HepG2 (cell line): Measurements from ENCODE around the gene WSB1. TPM values are rescaled to one million over a fixed set of nuclear protein-coding genes. Genes with fewer than 3 reads are reported as not detected.

Experiments used
- BHLHE40 ChIP-seq: IDR thresholded peaks from 2 replicates; pipeline ENCODE4 v1.6.1; 2011; ENCODE audit warnings: low read length, improper control_type of control experiment
- KMT2A ChIP-seq: sonication (generic); formaldehyde crosslinking; IDR thresholded peaks from 2 replicates; pipeline ENCODE4 v1.4.0; 2020; ENCODE audit warnings: missing genetic modification reagents
- LCORL ChIP-seq, 2 experiments: fragments of 450-650 bp in 1 of 2; sonication (generic) in 1 of 2; formaldehyde crosslinking in 1 of 2; IDR thresholded peaks; 2 replicates each; pipeline versions ENCODE4 v1.5.0 to v1.6.1; 2017 to 2020; ENCODE audit warnings: antibody characterized with exemption in 1 of 2, missing genetic modification reagents in 1 of 2
- MIXL1 ChIP-seq: IDR thresholded peaks from 2 replicates; pipeline ENCODE4 v1.6.1; 2016
- MLLT10 ChIP-seq: sonication (generic); formaldehyde crosslinking; IDR thresholded peaks from 2 replicates; pipeline ENCODE4 v1.4.0; 2020; ENCODE audit warnings: missing genetic modification reagents
- MTA3 ChIP-seq: sonication (generic); formaldehyde crosslinking; IDR thresholded peaks from 2 replicates; pipeline ENCODE4 v1.4.0; 2020; ENCODE audit warnings: missing genetic modification reagents
- PHF20 ChIP-seq: sonication (generic); formaldehyde crosslinking; IDR thresholded peaks from 2 replicates; pipeline ENCODE4 v1.5.0; 2020; ENCODE audit warnings: mild to moderate bottlenecking, missing genetic modification reagents
- PHF8 ChIP-seq: sonication (generic); formaldehyde crosslinking; IDR thresholded peaks from 2 replicates; pipeline ENCODE4 v1.5.0; 2020; ENCODE audit warnings: missing genetic modification reagents
- PLRG1 ChIP-seq: fragments of 450-650 bp; conservative IDR thresholded peaks from 2 replicates; pipeline ENCODE4 v1.6.1; 2016
- RELA ChIP-seq: sonication (generic); formaldehyde crosslinking; IDR thresholded peaks from 2 replicates; pipeline ENCODE4 v1.4.0; 2020; ENCODE audit warnings: missing genetic modification reagents
- SMC3 ChIP-seq: IDR thresholded peaks from 2 replicates; pipeline ENCODE4 v1.6.1; 2011; ENCODE audit warnings: low read length, improper control_type of control experiment
- TBX2 ChIP-seq: sonication (generic); formaldehyde crosslinking; IDR thresholded peaks from 2 replicates; pipeline ENCODE4 v1.5.0; 2020; ENCODE audit warnings: missing genetic modification reagents, mild to moderate bottlenecking, borderline replicate concordance
- ZMYM2 ChIP-seq: sonication (generic); formaldehyde crosslinking; IDR thresholded peaks from 2 replicates; pipeline ENCODE4 v1.8.0; 2022; ENCODE audit warnings: mild to moderate bottlenecking, missing genetic modification reagents
- ZNF12 ChIP-seq: sonication (generic); formaldehyde crosslinking; IDR thresholded peaks from 2 replicates; pipeline ENCODE4 v1.5.0; 2020; ENCODE audit warnings: missing genetic modification reagents
- ZNF3 ChIP-seq: IDR thresholded peaks from 2 replicates; pipeline ENCODE4 v1.7.0; 2017; ENCODE audit warnings: inconsistent platforms
- ZNF354B ChIP-seq: sonication (generic); formaldehyde crosslinking; IDR thresholded peaks from 2 replicates; pipeline ENCODE4 v1.8.0; 2022; ENCODE audit warnings: mild to moderate bottlenecking, missing genetic modification reagents
- ZNF772 ChIP-seq: sonication (generic); formaldehyde crosslinking; IDR thresholded peaks from 2 replicates; pipeline ENCODE4 v1.5.0; 2020; ENCODE audit warnings: mild to moderate bottlenecking, missing genetic modification reagents
- polyA plus RNA-seq, 8 experiments: library from polyadenylated mRNA; depleted of rRNA in 3 of 8; stranded (reverse) in 7 of 8; unstranded in 1 of 8; fragments of >200 nt; fragmentation: Illumina TruSeq in 4 of 8; extraction: Trizol in 4 of 8; gene quantifications; 2 replicates each; pipeline versions ENCODE4 v1.2.1 to v1.2.3, GENCODE V29; 2011 to 2016; ENCODE audit warnings: low read depth in 4 of 8, missing spikeins in 1 of 8, mixed read lengths in 1 of 8; ENCODE audit not compliant: insufficient read depth in 1 of 8
- total RNA-seq, 5 experiments: library from RNA; depleted of rRNA; stranded (reverse); fragments of >200 nt; fragmentation: Illumina TruSeq; extraction: Trizol; gene quantifications; 2 replicates each; pipeline ENCODE4 v1.2.3, GENCODE V29; 2016; ENCODE audit warnings: low read depth in 1 of 5
- TF ChIP-seq, protein P1 (sequence below): sonication (generic); formaldehyde crosslinking; IDR thresholded peaks from 2 replicates; pipeline ENCODE4 v1.5.1; 2020; ENCODE audit warnings: missing genetic modification reagents, mild to moderate bottlenecking, borderline replicate concordance
- TF ChIP-seq, protein P2 (sequence below): sonication (generic); formaldehyde crosslinking; IDR thresholded peaks from 2 replicates; pipeline ENCODE4 v1.5.0; 2020; ENCODE audit warnings: missing genetic modification reagents
- TF ChIP-seq, protein P3 (sequence below): sonication (generic); formaldehyde crosslinking; IDR thresholded peaks from 2 replicates; pipeline ENCODE4 v1.4.0; 2020; ENCODE audit warnings: missing genetic modification reagents, borderline replicate concordance
- TF ChIP-seq, protein P4 (sequence below): sonication (generic); formaldehyde crosslinking; conservative IDR thresholded peaks from 2 replicates; pipeline ENCODE4 v1.4.0; 2020; ENCODE audit warnings: missing genetic modification reagents
- TF ChIP-seq, protein P5 (sequence below): IDR thresholded peaks from 2 replicates; pipeline ENCODE4 v1.6.1; 2016; ENCODE audit warnings: low read depth, control low read depth

Gene WSB1
- total and polyA plus RNA-seq, 2 of the 13 experiments (the other 11 are each of a cell fraction or from before 2014, with no cell fraction given) = 81.3 to 294 TPM

DNA sequence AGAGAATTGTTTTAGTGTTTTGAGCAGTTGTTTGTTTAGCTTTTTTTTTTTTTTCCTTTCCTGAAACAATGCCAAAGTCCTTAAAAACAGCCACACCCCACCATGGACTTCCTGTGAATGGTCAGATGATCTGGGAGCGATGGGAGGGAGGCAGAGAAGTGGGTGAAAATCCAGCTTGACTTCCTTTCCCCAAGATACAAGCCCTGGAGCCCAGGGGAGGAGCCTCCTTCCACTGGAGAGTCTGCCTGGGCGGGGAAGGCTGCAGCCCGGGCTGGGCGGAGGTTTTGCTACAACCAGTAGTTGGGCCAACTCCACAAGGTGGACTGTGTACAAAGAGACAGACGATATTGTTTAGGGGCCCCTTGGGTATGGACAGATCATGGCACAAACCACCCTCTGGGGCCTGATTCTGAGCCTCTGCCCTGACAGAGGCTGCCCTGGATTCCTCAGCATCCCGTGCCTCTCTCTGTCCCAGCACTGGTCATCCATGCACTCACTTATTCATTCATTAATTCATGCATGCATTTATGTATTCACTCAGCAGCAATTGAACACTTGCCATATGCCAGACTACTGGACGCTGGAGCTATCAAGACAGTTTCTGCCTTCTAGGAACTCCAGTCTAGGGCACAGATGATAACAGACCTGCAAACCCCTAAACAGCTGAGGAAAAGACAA, 29.8 kb downstream of the WSB1 start (continued):
- TF ChIP-seq TBX2 = peak; percentile 17; the same call in 1 of the 2 replicates
- no peak for TF ChIP-seq MIXL1 (CRISPR knock-in tag)
- TF ChIP-seq PHF20 (CRISPR knock-in tag) = no peak
- TF ChIP-seq MTA3 = no peak
- no peak for TF ChIP-seq LCORL (IDR thresholded peaks at IDR 0.05)
- no peak for TF ChIP-seq LCORL (CRISPR knock-in tag; IDR thresholded peaks at IDR 0.05)
- TF ChIP-seq PHF8 = no peak
- no peak for TF ChIP-seq KMT2A (CRISPR knock-in tag)
- TF ChIP-seq, protein P1, sequence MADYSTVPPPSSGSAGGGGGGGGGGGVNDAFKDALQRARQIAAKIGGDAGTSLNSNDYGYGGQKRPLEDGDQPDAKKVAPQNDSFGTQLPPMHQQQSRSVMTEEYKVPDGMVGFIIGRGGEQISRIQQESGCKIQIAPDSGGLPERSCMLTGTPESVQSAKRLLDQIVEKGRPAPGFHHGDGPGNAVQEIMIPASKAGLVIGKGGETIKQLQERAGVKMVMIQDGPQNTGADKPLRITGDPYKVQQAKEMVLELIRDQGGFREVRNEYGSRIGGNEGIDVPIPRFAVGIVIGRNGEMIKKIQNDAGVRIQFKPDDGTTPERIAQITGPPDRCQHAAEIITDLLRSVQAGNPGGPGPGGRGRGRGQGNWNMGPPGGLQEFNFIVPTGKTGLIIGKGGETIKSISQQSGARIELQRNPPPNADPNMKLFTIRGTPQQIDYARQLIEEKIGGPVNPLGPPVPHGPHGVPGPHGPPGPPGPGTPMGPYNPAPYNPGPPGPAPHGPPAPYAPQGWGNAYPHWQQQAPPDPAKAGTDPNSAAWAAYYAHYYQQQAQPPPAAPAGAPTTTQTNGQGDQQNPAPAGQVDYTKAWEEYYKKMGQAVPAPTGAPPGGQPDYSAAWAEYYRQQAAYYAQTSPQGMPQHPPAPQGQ (CRISPR knock-in tag) = no peak
- TF ChIP-seq ZNF354B (CRISPR knock-in tag) = no peak
- TF ChIP-seq ZNF772 (CRISPR knock-in tag) = 0 out of 2 replicates have a peak, but pooled peaks have one; percentile 27
- TF ChIP-seq SMC3 = no peak
- TF ChIP-seq, protein P2, sequence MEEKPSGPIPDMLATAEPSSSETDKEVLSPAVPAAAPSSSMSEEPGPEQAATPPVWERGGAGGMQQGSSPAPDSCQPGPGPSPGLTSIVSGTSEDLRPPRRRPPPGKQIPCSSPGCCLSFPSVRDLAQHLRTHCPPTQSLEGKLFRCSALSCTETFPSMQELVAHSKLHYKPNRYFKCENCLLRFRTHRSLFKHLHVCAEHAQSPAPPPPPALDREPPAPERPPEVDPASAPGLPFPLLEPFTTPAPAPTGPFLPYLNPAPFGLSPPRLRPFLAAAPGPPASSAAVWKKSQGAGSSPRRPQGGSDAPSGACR (CRISPR knock-in tag) = no peak
- TF ChIP-seq PLRG1 = no peak
- no peak for TF ChIP-seq MLLT10 (CRISPR knock-in tag)
- TF ChIP-seq, protein P3, sequence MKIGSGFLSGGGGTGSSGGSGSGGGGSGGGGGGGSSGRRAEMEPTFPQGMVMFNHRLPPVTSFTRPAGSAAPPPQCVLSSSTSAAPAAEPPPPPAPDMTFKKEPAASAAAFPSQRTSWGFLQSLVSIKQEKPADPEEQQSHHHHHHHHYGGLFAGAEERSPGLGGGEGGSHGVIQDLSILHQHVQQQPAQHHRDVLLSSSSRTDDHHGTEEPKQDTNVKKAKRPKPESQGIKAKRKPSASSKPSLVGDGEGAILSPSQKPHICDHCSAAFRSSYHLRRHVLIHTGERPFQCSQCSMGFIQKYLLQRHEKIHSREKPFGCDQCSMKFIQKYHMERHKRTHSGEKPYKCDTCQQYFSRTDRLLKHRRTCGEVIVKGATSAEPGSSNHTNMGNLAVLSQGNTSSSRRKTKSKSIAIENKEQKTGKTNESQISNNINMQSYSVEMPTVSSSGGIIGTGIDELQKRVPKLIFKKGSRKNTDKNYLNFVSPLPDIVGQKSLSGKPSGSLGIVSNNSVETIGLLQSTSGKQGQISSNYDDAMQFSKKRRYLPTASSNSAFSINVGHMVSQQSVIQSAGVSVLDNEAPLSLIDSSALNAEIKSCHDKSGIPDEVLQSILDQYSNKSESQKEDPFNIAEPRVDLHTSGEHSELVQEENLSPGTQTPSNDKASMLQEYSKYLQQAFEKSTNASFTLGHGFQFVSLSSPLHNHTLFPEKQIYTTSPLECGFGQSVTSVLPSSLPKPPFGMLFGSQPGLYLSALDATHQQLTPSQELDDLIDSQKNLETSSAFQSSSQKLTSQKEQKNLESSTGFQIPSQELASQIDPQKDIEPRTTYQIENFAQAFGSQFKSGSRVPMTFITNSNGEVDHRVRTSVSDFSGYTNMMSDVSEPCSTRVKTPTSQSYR = no peak
- TF ChIP-seq, protein P4, sequence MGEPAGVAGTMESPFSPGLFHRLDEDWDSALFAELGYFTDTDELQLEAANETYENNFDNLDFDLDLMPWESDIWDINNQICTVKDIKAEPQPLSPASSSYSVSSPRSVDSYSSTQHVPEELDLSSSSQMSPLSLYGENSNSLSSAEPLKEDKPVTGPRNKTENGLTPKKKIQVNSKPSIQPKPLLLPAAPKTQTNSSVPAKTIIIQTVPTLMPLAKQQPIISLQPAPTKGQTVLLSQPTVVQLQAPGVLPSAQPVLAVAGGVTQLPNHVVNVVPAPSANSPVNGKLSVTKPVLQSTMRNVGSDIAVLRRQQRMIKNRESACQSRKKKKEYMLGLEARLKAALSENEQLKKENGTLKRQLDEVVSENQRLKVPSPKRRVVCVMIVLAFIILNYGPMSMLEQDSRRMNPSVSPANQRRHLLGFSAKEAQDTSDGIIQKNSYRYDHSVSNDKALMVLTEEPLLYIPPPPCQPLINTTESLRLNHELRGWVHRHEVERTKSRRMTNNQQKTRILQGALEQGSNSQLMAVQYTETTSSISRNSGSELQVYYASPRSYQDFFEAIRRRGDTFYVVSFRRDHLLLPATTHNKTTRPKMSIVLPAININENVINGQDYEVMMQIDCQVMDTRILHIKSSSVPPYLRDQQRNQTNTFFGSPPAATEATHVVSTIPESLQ (CRISPR knock-in tag) = no peak
- TF ChIP-seq BHLHE40 = no peak
- no peak for TF ChIP-seq ZNF12 (CRISPR knock-in tag)
- no peak for TF ChIP-seq ZNF3 (CRISPR knock-in tag)
- no peak for TF ChIP-seq RELA (CRISPR knock-in tag)
- no peak for TF ChIP-seq ZMYM2 (CRISPR knock-in tag)
- TF ChIP-seq, protein P5, sequence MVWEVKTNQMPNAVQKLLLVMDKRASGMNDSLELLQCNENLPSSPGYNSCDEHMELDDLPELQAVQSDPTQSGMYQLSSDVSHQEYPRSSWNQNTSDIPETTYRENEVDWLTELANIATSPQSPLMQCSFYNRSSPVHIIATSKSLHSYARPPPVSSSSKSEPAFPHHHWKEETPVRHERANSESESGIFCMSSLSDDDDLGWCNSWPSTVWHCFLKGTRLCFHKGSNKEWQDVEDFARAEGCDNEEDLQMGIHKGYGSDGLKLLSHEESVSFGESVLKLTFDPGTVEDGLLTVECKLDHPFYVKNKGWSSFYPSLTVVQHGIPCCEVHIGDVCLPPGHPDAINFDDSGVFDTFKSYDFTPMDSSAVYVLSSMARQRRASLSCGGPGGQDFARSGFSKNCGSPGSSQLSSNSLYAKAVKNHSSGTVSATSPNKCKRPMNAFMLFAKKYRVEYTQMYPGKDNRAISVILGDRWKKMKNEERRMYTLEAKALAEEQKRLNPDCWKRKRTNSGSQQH (CRISPR knock-in tag) = no peak
